H1 (cell line): ENCODE measurements around the gene SRP9.

Source experiments
- CTCF ChIP-seq, 3 experiments: IDR thresholded peaks; 1 replicate in 2 of 3; 2 replicates in 1 of 3; pipeline versions ENCODE4 v1.5.1 to v1.6.1; 2011; ENCODE audit warnings: low read length in 3 of 3, mild to moderate bottlenecking in 3 of 3, inconsistent platforms in 2 of 3, low read depth in 1 of 3, moderate library complexity in 1 of 3; ENCODE audit not compliant: insufficient read depth in 1 of 3; ENCODE audit errors: control extremely low read depth in 1 of 3
- JUND ChIP-seq: IDR thresholded peaks from 2 replicates; pipeline ENCODE4 v1.6.1; 2011; ENCODE audit warnings: mild to moderate bottlenecking, improper control_type of control experiment, low read length
- MAFK ChIP-seq: IDR thresholded peaks from 2 replicates; pipeline ENCODE4 v1.6.1; 2012; ENCODE audit warnings: low read depth, mild to moderate bottlenecking, improper control_type of control experiment, low read length
- MAX ChIP-seq: IDR thresholded peaks from 2 replicates; pipeline ENCODE4 v1.6.1; 2012; ENCODE audit warnings: inconsistent platforms
- POLR2AphosphoS5 ChIP-seq: IDR thresholded peaks from 2 replicates; pipeline ENCODE4 v1.6.1; 2011; ENCODE audit warnings: low read depth, low read length
- RBBP5 ChIP-seq: IDR thresholded peaks from 2 replicates; pipeline ENCODE4 v1.7.1; 2012; ENCODE audit warnings: low read depth, mild to moderate bottlenecking, inconsistent platforms, low read length, moderate library complexity, borderline replicate concordance
- ZNF274 ChIP-seq: IDR thresholded peaks from 2 replicates; pipeline ENCODE4 v1.7.0; 2012; ENCODE audit warnings: low read length, borderline replicate concordance; ENCODE audit errors: extremely low read depth

GRCh38 chr1:225823811-225824261, 46.2 kb downstream of the SRP9 start:
- no peak for TF ChIP-seq MAX
- TF ChIP-seq CTCF (IDR thresholded peaks at IDR 0.05; ENCODE audit: control extremely low read depth in 1 of 3, insufficient read depth in 1 of 3, low read depth in 1 of 3, low read length in 3 of 3) = no peak
- no peak for TF ChIP-seq POLR2AphosphoS5
- no peak for TF ChIP-seq JUND
- no peak for TF ChIP-seq ZNF274
- TF ChIP-seq RBBP5 = no peak
- TF ChIP-seq MAFK = no peak
